SK-N-SH (cell line): ENCODE results near the gene S1PR5. TPM values are rescaled to one million over a fixed set of nuclear protein-coding genes. Genes with fewer than 3 reads are reported as not detected.
A peak's percentile ranks its signal among the peaks of the same experiment; 100 is the strongest.

Source experiments
- CTCF ChIA-PET: fragments of 300-600, 350-600 bp; formaldehyde crosslinking; extraction: SDS; loops from one replicate; lab custom pipeline; 2021; lab: Yijun Ruan, JAX
- POLR2A ChIA-PET: fragments of 350-600 bp; sonication (Branson Sonifier 250); formaldehyde crosslinking; extraction: SDS; loops from one replicate; lab custom pipeline; 2020; ENCODE audit warnings: antibody characterized with exemption, inconsistent platforms; lab: Yijun Ruan, JAX
- DNase-seq: peaks from one replicate; pipeline ENCODE4 v3.0.0; 2012
- H2AFZ ChIP-seq: fragments of 200-600 bp; sonication (generic); 2 replicates; pipeline ENCODE4 v1.8.1; 2016; ENCODE audit warnings: antibody characterized with exemption, mild to moderate bottlenecking, low read depth
- H3F3A ChIP-seq: fragments of 200-600 bp; sonication (generic); replicated peaks from 2 replicates; pipeline ENCODE3; 2016; ENCODE audit warnings: antibody characterized with exemption, mild to moderate bottlenecking; ENCODE audit not compliant: insufficient read depth
- H3K27ac ChIP-seq, 2 experiments: fragments of 200-500 bp in 1 of 2; fragments of 200-600 bp in 1 of 2; sonication (Bioruptor generic) in 1 of 2; sonication (generic), shearing (Covaris generic) in 1 of 2; 2 replicates each; pipeline versions ENCODE4 v1.5.1 to v1.6.1; 2014 to 2016; ENCODE audit warnings: low read depth in 2 of 2, inconsistent platforms in 1 of 2, low read length in 1 of 2, mild to moderate bottlenecking in 1 of 2, mixed read lengths in 1 of 2
- H3K27me3 ChIP-seq: fragments of 200-600 bp; sonication (generic), shearing (Covaris generic); 2 replicates; pipeline ENCODE4 v1.6.1; 2016; ENCODE audit warnings: mixed run types; ENCODE audit not compliant: insufficient read depth
- H3K36me3 ChIP-seq, 2 experiments: fragments of 200-500 bp in 1 of 2; fragments of 200-600 bp in 1 of 2; sonication (Bioruptor generic) in 1 of 2; sonication (generic) in 1 of 2; replicated peaks in 1 of 2; 2 replicates each; pipeline versions ENCODE3 to v1.5.1; 2014 to 2016; ENCODE audit warnings: low read length in 1 of 2, mild to moderate bottlenecking in 1 of 2; ENCODE audit not compliant: insufficient read depth in 2 of 2, control insufficient read depth in 1 of 2
- H3K4me1 ChIP-seq, 2 experiments: fragments of 200-500 bp in 1 of 2; fragments of 200-600 bp in 1 of 2; sonication (Bioruptor generic) in 1 of 2; sonication (generic), shearing (Covaris generic) in 1 of 2; 2 replicates each; pipeline versions ENCODE4 v1.5.1 to v1.6.1; 2014 to 2016; ENCODE audit warnings: low read depth in 1 of 2, low read length in 1 of 2, mixed run types in 1 of 2; ENCODE audit not compliant: insufficient read depth in 2 of 2, control insufficient read depth in 1 of 2
- H3K4me2 ChIP-seq: fragments of 200-600 bp; sonication (generic), shearing (Covaris generic); 2 replicates; pipeline ENCODE4 v1.6.1; 2017; ENCODE audit warnings: mixed run types
- H3K4me3 ChIP-seq, 2 experiments: fragments of 200-500 bp in 1 of 2; fragments of 200-600 bp in 1 of 2; sonication (Bioruptor generic) in 1 of 2; sonication (generic), shearing (Covaris generic) in 1 of 2; 2 replicates each; pipeline versions ENCODE4 v1.5.1 to v1.8.1; 2014 to 2016; ENCODE audit warnings: low read depth in 2 of 2, inconsistent platforms in 1 of 2, low read length in 1 of 2, mild to moderate bottlenecking in 1 of 2, mixed read lengths in 1 of 2, moderate library complexity in 1 of 2
- H3K79me2 ChIP-seq: fragments of 200-600 bp; sonication (generic); 2 replicates; pipeline ENCODE4 v1.8.1; 2017; ENCODE audit warnings: mild to moderate bottlenecking; ENCODE audit not compliant: insufficient read depth
- H3K9ac ChIP-seq: fragments of 200-600 bp; sonication (generic); 2 replicates; pipeline ENCODE4 v1.6.1; 2017; ENCODE audit warnings: mixed run types
- H3K9me2 ChIP-seq: fragments of 200-600 bp; sonication (generic); 2 replicates; pipeline ENCODE4 v1.6.1; 2017; ENCODE audit warnings: mixed run types
- H3K9me3 ChIP-seq: fragments of 200-600 bp; sonication (generic); 2 replicates; pipeline ENCODE4 v1.6.1; 2017; ENCODE audit warnings: mixed run types, mild to moderate bottlenecking, moderate library complexity
- H4K20me1 ChIP-seq: fragments of 200-600 bp; sonication (generic); 2 replicates; pipeline ENCODE4 v1.6.1; 2017; ENCODE audit warnings: mild to moderate bottlenecking, mixed run types; ENCODE audit not compliant: insufficient read depth
- CHD2 ChIP-seq: fragments of 150-350 bp; IDR thresholded peaks from 2 replicates; pipeline ENCODE4 v1.6.1; 2018; ENCODE audit warnings: low read length; ENCODE audit not compliant: partially characterized antibody
- ELF1 ChIP-seq: IDR thresholded peaks from 2 replicates; pipeline ENCODE4 v1.4.0; 2012
- EP300 ChIP-seq, 2 experiments: IDR thresholded peaks; 2 replicates each; pipeline versions ENCODE4 v1.4.0 to v1.6.1; 2012; ENCODE audit warnings: borderline replicate concordance in 1 of 2, low read depth in 1 of 2, low read length in 1 of 2
- FOSL2 ChIP-seq: IDR thresholded peaks from 2 replicates; pipeline ENCODE4 v1.4.0; 2012; ENCODE audit warnings: low read depth, mild to moderate bottlenecking, moderate library complexity, borderline replicate concordance
- GABPA ChIP-seq: IDR thresholded peaks from 2 replicates; pipeline ENCODE4 v1.4.0; 2012; ENCODE audit warnings: low read depth, mild to moderate bottlenecking
- GATA2 ChIP-seq: sonication (generic); formaldehyde crosslinking; IDR thresholded peaks from 2 replicates; pipeline ENCODE4 v1.5.0; 2020; ENCODE audit warnings: mild to moderate bottlenecking, missing genetic modification reagents
- MEF2A ChIP-seq: IDR thresholded peaks from 2 replicates; pipeline ENCODE4 v1.4.0; 2012; ENCODE audit warnings: low read depth, borderline replicate concordance
- MXI1 ChIP-seq: IDR thresholded peaks from 2 replicates; pipeline ENCODE4 v1.6.1; 2012; ENCODE audit warnings: mild to moderate bottlenecking, low read depth, low read length, improper control_type of control experiment
- NFIC ChIP-seq: IDR thresholded peaks from 2 replicates; pipeline ENCODE4 v1.4.0; 2012; ENCODE audit warnings: borderline replicate concordance
- NRF1 ChIP-seq: IDR thresholded peaks from 2 replicates; pipeline ENCODE4 v1.6.1; 2012; ENCODE audit warnings: low read depth, mild to moderate bottlenecking, low read length
- RAD21 ChIP-seq: IDR thresholded peaks from 2 replicates; pipeline ENCODE4 v1.6.1; 2012; ENCODE audit warnings: mild to moderate bottlenecking, low read length
- RCOR1 ChIP-seq: fragments of 150-350 bp; IDR thresholded peaks from 2 replicates; pipeline ENCODE4 v1.6.1; 2017; ENCODE audit warnings: antibody characterized with exemption, low read length
- RXRA ChIP-seq: IDR thresholded peaks from 2 replicates; pipeline ENCODE4 v1.4.0; 2012; ENCODE audit warnings: low read depth, mild to moderate bottlenecking, borderline replicate concordance
- SIN3A ChIP-seq: IDR thresholded peaks from 2 replicates; pipeline ENCODE4 v1.6.1; 2012; ENCODE audit warnings: low read depth, mild to moderate bottlenecking, low read length, moderate library complexity, borderline replicate concordance
- SMC3 ChIP-seq: IDR thresholded peaks from 2 replicates; pipeline ENCODE4 v1.6.1; 2012; ENCODE audit warnings: low read depth, low read length, improper control_type of control experiment
- TCF12 ChIP-seq: IDR thresholded peaks from 2 replicates; pipeline ENCODE4 v1.4.0; 2012
- WGBS: methylation state at CpG from one replicate; pipeline ENCODE4 v1.1.6; 2017; ENCODE audit warnings: low lambda C conversion rate; 5-methylcytosine and 5-hydroxymethylcytosine counted together
- polyA plus RNA-seq, 3 experiments: library from polyadenylated mRNA; depleted of rRNA; stranded (reverse); fragments of >200 nt; gene quantifications; 2 replicates each; pipeline ENCODE4 v1.2.3, GENCODE V29; 2012
- TF ChIP-seq, protein P1 (sequence below): fragments of 150-350 bp; IDR thresholded peaks from 2 replicates; pipeline ENCODE4 v1.6.1; 2016; ENCODE audit warnings: mild to moderate bottlenecking, low read depth, low read length
- TF ChIP-seq, protein P2 (sequence below): IDR thresholded peaks from 2 replicates; pipeline ENCODE4; 2012
- TF ChIP-seq, protein P3 (sequence below): IDR thresholded peaks from 2 replicates; pipeline ENCODE4 v1.4.0; 2012; ENCODE audit warnings: low read depth, borderline replicate concordance

The S1PR5 gene
- polyA plus RNA-seq, 1 of the 3 experiments (the other 2 are of a cell fraction), result 0.36 TPM

DNA sequence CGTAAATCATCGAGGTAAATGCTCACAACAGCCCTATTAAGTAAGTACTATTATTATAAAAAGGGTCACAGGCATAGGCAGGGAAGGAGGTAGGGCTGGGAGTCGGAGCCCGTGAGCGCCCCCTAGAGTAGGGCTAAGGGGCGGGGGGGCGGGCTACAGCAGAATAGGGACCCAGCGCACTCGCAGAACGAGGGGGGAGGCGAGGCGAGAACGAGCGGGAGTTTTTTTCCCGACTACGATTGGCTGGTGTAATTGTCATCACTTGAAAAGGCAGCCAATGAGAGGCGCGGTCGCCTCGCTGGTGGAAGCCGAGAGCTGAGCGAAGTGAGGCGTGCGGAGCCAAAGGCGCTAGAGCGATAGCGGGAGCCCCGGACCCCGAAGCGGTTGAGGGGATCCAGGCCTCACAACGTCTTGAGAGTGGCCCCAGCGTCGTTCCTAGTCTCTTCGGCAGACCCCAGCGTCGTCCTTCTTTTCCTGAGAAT is 38.3 kb downstream of the S1PR5 start (continued):
- TF ChIP-seq, protein P1, sequence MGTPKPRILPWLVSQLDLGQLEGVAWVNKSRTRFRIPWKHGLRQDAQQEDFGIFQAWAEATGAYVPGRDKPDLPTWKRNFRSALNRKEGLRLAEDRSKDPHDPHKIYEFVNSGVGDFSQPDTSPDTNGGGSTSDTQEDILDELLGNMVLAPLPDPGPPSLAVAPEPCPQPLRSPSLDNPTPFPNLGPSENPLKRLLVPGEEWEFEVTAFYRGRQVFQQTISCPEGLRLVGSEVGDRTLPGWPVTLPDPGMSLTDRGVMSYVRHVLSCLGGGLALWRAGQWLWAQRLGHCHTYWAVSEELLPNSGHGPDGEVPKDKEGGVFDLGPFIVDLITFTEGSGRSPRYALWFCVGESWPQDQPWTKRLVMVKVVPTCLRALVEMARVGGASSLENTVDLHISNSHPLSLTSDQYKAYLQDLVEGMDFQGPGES, result no peak
- TF ChIP-seq GATA2 (CRISPR knock-in tag) (no peak), NFIC (no peak), EP300 (IDR thresholded peaks at IDR 0.05; ENCODE audit: borderline replicate concordance in 1 of 2, low read depth in 1 of 2, low read length in 1 of 2) (no peak), GABPA (no peak), MEF2A (no peak), NRF1 (no peak), RAD21 (no peak), ELF1 (no peak), SMC3 (no peak)
- TF ChIP-seq, protein P2, sequence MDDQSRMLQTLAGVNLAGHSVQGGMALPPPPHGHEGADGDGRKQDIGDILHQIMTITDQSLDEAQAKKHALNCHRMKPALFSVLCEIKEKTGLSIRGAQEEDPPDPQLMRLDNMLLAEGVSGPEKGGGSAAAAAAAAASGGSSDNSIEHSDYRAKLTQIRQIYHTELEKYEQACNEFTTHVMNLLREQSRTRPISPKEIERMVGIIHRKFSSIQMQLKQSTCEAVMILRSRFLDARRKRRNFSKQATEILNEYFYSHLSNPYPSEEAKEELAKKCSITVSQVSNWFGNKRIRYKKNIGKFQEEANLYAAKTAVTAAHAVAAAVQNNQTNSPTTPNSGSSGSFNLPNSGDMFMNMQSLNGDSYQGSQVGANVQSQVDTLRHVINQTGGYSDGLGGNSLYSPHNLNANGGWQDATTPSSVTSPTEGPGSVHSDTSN, result peak; percentile 84

DNA sequence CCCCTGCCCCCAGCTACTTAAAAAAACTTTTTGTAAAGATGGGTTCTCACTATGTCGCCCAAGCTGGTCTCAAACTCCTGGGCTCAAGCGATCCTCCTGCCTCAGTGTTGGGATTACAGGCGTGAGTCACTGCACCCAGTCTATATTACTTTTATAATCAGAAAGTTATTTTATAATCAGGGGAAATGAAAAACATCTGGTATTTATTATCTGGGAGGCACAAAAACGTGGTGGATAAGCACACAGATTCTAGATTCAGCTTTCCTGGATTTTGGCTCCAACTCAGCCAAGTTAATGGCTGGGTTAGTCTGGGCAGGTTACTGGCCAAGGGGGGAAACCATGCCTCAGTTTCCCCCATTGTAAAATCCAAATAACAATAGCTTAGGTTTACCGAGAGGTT is 38.8 kb downstream of the S1PR5 start:
- Histone ChIP-seq H3K9ac (no peak overlapping the region), H3K9me3 (no peaks in the 10 kb centered on the region), H3K4me2 (peak overlapping the region; percentile 73), H3F3A (peaks cover 26% of the 10 kb centered on the region), H3K9me2 (no peaks in the 10 kb centered on the region), H4K20me1 (no peaks in the 10 kb centered on the region), H3K27me3 (no peaks in the 10 kb centered on the region), H3K27ac (peak overlapping the region; percentile 4 to 23; a peak in 2 of 4 replicates), H3K36me3 (no peaks in the 10 kb centered on the region), H2AFZ (no peak overlapping the region), H3K4me3 (no peak overlapping the region), H3K4me1 (peaks cover 0 to 10% of the 10 kb centered on the region in 2 experiments; a peak in 2 of 4 replicates), H3K79me2 (no peaks in the 10 kb centered on the region)
- TF ChIP-seq SIN3A, result no peak
- TF ChIP-seq FOSL2, result 0 out of 2 replicates have a peak, but pooled peaks have one; percentile 4
- peak; percentile 78 for TF ChIP-seq TCF12
- ChIA-PET CTCF (interaction anchor here (0.6 to 2.2 kb wide), 29 partner anchors 8 to 223 kb away, joined by 3 to 9 read pairs (median 4); partner anchors contain the start of genes KRI1, PDE4A and QTRT1), POLR2A (no interaction called here)
- peak; percentile 42 for DNase-seq
- WGBS, result 21% methylated on average over 5 of the region's 5 CpGs

DNA sequence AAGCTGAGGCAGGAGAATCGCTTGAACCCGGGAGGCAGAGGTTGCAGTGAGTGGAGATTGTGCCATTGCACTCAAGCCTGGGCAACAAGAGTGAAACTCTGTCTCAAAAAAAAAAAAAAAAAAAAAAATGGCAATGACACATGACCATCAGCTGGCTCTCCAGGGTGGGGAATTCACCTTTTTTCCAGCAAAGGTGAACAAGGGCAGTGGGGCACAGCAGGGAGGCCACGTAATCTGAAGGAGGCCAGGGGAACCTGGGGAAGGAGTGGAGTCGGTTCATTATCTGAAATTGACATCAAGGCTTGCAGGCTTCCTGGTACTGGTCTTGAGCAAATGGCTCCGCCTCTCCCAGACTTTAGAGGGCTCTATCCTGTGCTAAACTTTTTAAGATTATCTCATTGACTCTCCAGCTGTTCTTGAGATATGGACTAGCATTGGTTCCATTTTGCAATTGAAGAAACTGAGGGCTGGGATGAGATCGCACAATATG is 42.2 kb downstream of the S1PR5 start:
- peaks cover 22% of the 10 kb centered on the region for H3F3A ChIP-seq
- no peak overlapping the region for H3K4me2 ChIP-seq
- POLR2A ChIA-PET, result no interaction called here
- H3K9ac ChIP-seq, result no peak overlapping the region
- no peak for TF ChIP-seq NRF1
- no peak for TF ChIP-seq MXI1
- no peak for TF ChIP-seq TCF12
- no peak for TF ChIP-seq RCOR1
- TF ChIP-seq CHD2, result no peak
- TF ChIP-seq, protein P3, sequence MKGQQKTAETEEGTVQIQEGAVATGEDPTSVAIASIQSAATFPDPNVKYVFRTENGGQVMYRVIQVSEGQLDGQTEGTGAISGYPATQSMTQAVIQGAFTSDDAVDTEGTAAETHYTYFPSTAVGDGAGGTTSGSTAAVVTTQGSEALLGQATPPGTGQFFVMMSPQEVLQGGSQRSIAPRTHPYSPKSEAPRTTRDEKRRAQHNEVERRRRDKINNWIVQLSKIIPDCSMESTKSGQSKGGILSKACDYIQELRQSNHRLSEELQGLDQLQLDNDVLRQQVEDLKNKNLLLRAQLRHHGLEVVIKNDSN, result no peak
- TF ChIP-seq RXRA, result no peak
- no peak for TF ChIP-seq FOSL2
- 63% methylated on average over 6 of the region's 6 CpGs for WGBS
- no peak overlapping the region for H3K4me3 ChIP-seq
- CTCF ChIA-PET, result interaction anchor here (0.7 to 0.9 kb wide), 2 partner anchors 49 to 98 kb away, joined by 3 read pairs; no protein-coding TSS in a partner anchor
- no peaks in the 10 kb centered on the region for H3K36me3 ChIP-seq
- no peaks in the 10 kb centered on the region for H4K20me1 ChIP-seq
- H3K27me3 ChIP-seq, result no peaks in the 10 kb centered on the region
- no peak overlapping the region for H3K27ac ChIP-seq
- H3K79me2 ChIP-seq, result no peaks in the 10 kb centered on the region
- no peak overlapping the region for H2AFZ ChIP-seq
- no peaks in the 10 kb centered on the region for H3K9me3 ChIP-seq
- no peaks in the 10 kb centered on the region for H3K9me2 ChIP-seq
- peak; percentile 1 for DNase-seq
- H3K4me1 ChIP-seq, result peaks cover 0 to 10% of the 10 kb centered on the region in 2 experiments; a peak in 2 of 4 replicates
